LNCAP (cell line): ENCODE results near the gene ISYNA1.

Experiments used
- TF ChIP-seq, protein P1 (sequence below): fragments of 450-650 bp; IDR thresholded peaks from 2 replicates; pipeline ENCODE4 v1.5.1; 2017; ENCODE audit warnings: mild to moderate bottlenecking

The ISYNA1 gene

GRCh38 chr19:18446145-18446810, 8.3 kb upstream of the ISYNA1 start:
- TF ChIP-seq, protein P1, sequence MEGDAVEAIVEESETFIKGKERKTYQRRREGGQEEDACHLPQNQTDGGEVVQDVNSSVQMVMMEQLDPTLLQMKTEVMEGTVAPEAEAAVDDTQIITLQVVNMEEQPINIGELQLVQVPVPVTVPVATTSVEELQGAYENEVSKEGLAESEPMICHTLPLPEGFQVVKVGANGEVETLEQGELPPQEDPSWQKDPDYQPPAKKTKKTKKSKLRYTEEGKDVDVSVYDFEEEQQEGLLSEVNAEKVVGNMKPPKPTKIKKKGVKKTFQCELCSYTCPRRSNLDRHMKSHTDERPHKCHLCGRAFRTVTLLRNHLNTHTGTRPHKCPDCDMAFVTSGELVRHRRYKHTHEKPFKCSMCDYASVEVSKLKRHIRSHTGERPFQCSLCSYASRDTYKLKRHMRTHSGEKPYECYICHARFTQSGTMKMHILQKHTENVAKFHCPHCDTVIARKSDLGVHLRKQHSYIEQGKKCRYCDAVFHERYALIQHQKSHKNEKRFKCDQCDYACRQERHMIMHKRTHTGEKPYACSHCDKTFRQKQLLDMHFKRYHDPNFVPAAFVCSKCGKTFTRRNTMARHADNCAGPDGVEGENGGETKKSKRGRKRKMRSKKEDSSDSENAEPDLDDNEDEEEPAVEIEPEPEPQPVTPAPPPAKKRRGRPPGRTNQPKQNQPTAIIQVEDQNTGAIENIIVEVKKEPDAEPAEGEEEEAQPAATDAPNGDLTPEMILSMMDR = no peak

- TF ChIP-seq, protein P1 = no peak
These were observed 7.5 kb upstream of the ISYNA1 start for GRCh38 chr19:18445262-18445948.

GRCh38 chr19:18444513-18444912, 6.6 kb upstream of the ISYNA1 start:
- TF ChIP-seq, protein P1 = no peak

DNA sequence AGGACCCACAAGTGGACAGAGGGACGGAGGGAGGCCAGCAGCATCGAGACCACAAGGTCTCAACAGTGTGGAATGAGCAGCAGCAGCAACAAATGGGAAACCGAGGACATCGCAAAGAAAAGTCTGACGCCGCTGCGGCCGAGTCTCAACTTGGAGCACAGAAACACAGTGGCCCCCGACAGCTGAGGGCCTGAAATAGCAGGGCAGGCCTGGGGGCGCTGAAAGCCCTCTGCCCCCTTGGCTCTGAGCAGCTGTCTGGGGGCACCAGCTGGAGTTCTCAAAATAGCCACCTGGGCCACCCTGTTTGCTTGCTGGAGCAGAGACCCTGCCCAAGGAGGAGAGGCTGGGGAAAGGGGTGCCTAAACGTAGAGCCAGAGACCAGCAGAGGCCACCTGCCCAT, 5.9 kb upstream of the ISYNA1 start:
- TF ChIP-seq, protein P1 = no peak

DNA sequence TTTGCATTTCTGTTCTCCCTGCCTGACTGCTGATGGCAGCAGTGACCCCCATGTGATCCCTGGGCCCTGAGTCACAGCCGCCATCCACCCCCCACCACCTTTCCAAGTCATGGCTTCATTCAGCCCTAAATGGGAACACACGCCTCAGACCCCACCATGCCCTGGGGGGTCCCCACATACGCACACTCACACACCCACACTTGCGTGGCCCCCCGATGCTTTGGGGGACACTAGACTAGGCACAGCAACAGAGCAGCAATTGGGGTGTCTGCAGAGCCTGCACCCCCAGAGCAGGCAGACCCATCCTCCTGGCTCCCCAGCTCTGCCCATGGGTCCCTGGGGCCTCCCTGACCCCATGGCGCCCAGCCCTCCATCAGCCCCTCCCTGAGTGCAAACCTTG, 5.5 kb upstream of the ISYNA1 start:
- TF ChIP-seq, protein P1 = no peak

DNA sequence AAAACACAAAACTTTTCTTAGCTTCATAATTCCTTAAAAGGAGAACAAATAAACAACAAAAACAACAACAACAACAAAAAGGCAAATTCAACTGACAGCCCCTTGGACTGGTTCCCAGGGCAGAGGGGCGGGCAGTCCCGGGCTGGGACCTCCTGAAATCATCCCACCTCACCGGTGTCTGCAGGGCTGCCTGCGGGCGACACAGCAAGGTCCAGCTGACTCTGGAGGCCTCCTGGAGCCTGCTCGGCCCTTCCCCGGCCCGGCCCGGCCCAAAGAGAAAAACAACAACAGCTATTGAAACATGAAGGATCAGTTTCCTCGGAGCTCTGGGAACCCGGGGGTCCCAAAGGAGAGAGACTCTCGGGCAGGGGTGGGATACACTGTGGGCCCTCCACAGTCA, 5.0 kb upstream of the ISYNA1 start:
- TF ChIP-seq, protein P1 = no peak

- TF ChIP-seq, protein P1 = no peak
These were observed 4.2 kb upstream of the ISYNA1 start for GRCh38 chr19:18441804-18442788.
